ENCODE measurements around the gene MSH6.

MSH6 gene

DNA sequence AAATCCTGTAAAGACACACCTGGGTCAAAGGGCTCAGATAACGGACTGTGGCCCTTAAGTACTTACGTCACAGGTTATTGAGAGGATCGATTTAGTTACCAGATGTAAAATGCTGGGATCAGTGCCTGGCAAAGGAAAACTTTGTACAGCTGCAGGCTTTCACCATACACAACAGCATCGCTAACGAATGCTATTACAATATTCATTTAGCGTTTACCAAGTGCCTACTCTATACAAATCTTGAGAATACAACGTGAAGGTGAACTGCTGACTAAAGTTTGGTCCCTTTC, 619 bp upstream of the MSH6 start:
- no peak for DNase-seq

GRCh38 chr2:47783486-47784351, 774 bp downstream of the MSH6 start:
- DNase-seq, result peak; percentile 80

DNA sequence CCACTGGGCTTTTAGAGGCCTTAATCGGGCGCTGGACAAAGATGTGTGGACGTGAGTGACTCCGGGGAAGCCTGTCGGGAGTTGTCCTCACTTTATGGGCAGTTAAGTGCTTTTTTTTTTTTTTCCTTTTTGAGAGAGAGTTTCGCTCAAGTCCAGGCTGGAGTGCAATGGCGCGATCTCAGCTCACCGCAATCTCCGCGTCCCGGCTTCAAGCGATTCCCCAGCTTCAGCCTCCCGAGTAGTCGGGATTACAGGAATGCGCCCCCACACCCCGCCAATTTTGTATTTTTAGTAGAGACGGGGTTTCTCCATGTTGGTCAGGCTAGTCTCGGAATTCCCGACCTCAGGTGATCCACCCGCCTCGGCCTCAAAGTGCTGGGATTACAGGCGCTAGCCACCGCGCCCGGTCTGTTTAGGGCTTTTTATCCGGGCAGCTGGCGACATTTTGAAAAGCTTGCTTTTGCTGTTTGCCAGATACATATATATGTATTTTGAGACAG, 1.5 kb downstream of the MSH6 start:
- DNase-seq, result no peak

DNA sequence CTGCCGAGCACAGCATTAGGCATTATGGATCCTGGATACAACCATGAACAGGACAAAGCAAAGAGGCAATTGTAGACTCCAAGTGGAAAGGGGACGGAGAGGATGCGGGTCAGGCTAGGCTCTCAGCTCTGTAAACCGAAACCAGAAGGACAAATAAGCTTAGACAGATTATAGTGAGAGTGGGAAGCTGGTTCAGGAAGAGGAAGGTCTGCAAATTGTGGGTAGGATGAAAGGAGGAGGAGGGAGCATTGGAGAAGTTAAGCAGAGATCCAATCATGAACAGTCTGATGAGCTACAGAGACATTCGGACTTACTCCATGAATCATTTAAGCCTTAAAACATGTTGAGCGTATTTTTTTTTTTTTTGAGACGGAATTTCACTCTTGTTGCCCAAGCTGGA, 3.0 kb downstream of the MSH6 start:
- DNase-seq, result no peak

- DNase-seq, result no peak
Measured at GRCh38 chr2:47796090-47796697, 13.2 kb downstream of the MSH6 start.

- DNase-seq, result no peak
Measured at GRCh38 chr2:47798631-47799030, 15.7 kb downstream of the MSH6 start.

- no peak for DNase-seq
Measured at GRCh38 chr2:47799031-47799609, 16.2 kb downstream of the MSH6 start.

- DNase-seq, result no peak
Measured at GRCh38 chr2:47801118-47801517, 18.2 kb downstream of the MSH6 start.

- no peak for DNase-seq
Measured at GRCh38 chr2:47803363-47803762, 20.4 kb downstream of the MSH6 start.

DNA sequence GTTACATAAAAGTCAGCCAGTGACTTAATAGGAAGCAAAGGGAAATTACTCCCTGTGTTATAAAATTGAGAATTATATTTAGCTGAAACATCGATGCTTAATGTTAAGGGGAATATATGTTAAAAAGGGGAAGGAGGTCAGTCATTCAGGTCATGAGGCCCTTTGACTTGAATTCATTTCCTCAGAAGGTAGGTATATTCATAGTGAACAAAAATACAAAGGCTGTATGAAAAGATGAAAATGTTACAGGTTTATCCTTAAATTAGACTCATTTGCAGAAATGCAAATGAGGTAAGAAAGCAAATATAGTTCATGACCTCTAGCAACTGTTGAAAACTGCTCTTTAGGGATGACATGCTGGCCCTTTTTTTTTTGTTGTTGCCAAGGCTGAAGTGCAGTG, 20.8 kb downstream of the MSH6 start:
- DNase-seq, result no peak

DNA sequence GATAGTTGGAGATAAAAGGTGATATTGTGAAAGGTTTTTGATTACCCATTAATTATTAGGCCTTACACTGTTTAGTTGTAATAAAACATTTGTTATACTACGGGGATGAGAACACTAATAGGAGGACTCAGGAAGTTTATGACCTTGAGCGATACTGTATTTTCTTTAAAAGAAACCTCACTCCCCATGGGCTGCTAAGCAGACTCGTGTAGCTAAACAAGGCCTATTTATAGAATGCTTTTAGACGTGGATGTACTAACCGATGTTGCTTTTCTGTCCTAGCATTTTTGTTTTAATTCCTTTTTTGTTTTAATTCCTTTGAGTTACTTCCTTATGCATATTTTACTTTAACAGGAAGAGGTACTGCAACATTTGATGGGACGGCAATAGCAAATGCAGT, 22.9 kb downstream of the MSH6 start:
- DNase-seq, result no peak

DNA sequence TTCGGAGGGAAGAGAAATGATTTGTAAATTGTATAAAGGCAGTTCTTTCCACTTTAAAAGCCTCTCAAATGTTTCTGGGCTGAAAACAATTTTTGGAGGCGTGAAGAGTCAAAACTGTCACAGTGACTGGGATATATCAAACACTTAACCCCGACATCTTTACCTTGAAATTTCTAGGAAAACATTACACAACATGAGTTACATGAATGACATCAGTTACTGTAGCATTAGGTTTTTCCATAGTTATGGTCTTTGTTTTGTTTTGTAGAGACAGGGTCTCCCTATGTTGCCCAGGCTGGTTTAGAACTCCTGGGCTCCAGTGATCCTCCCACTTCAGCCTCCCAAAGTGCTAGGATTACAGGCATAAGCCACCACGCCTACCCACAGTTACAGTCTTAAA, 25.7 kb downstream of the MSH6 start:
- DNase-seq, result no peak

GRCh38 chr2:47809903-47810302, 27.0 kb downstream of the MSH6 start:
- DNase-seq, result no peak

- no peak for DNase-seq
Measured at GRCh38 chr2:47810850-47811249, 27.9 kb downstream of the MSH6 start.

DNA sequence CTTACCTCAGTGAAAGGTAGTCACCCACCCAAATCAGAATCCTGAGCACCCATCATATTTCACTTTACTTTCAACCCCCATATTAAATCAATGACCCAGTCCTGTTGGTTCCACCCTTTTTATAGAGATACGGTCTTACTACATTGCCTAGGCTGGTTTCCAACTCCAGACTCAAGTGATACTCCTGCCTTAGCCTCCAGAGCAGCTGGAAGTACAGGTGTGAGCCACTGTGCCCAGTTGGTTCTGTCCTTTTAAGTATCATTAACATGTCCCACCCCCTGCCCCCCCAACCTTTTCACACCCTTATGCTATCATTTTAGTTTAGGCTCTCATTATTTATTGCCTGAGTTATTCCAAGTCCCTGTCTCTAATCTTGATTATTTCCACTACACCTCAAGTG, 28.7 kb downstream of the MSH6 start:
- no peak for DNase-seq

GRCh38 chr2:47815764-47816163, 32.8 kb downstream of the MSH6 start:
- no peak for DNase-seq

- no peak for DNase-seq
Measured at GRCh38 chr2:47818777-47819176, 35.8 kb downstream of the MSH6 start.

GRCh38 chr2:47819834-47820233, 36.9 kb downstream of the MSH6 start:
- DNase-seq, result no peak

DNA sequence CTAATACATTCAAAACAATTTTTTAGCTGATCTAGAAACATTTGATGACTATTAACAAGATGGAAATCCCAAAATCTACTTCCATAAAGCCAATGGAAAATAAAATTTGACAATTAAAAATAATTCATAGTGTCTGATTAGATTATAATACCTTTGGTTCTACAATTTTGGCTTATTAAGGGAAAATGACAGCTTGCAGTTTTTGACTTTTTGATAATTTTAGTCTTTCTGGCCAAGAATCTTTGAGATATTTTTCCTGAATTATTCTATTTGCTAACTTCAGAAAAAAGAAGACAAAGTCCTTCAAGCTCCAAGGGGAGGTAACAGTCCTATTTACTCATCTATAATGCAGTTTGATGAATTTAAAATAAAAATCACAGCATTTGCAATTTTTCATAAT, 39.6 kb downstream of the MSH6 start:
- no peak for DNase-seq

- DNase-seq, result no peak
Measured at GRCh38 chr2:47833516-47833968, 50.6 kb downstream of the MSH6 start.

DNA sequence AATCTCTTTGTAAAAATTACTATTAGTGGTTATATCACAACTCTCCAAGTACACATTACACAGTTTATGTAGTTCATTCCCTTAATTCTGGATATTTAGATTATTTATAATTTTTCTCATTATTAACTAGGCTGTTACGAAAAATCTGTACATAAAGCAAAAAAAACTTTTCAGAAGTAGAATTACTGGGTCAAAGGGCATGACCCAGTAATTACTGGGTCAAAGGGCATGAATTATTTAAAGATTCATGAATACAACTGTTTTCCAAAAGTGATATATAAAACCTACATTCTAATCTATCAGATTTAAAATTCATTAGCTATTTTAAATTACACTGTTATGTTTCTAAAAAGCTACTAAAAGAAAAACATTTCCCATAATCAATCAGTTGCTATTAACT, 55.3 kb downstream of the MSH6 start:
- no peak for DNase-seq

GRCh38 chr2:47838686-47839085, 55.7 kb downstream of the MSH6 start:
- DNase-seq, result no peak

DNA sequence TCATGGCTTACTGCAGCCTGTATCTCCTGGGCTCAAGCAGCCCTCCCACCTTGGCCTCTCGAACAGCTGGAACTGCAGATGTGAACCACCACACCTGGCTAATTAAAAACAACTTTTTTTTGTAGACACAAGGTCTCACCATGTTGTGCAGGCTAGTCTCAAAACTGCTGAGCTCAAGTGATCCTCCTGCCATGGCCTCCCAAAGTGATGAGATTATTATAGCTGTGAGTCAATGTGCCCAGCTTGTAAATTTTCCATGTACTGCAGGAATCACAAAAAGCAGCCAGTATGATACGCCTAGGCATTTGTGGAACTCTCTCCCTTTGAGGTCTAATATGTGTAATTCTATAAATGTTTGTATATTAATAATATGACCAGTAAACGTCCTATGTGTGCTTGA, 59.9 kb downstream of the MSH6 start:
- DNase-seq, result no peak

- DNase-seq, result no peak
Measured at GRCh38 chr2:47843407-47843806, 60.5 kb downstream of the MSH6 start.

All from activated CD8-positive, alpha-beta memory T cell treated with anti-CD3 and anti-CD28 coated beads, Interleukin-2, amount 50 U/mL, for 48 hours (primary cell).